IPS-NIHi11 (cell line): ENCODE data around the gene TCN2.
"Not testable (repeated sequence)": the region's sequence is repeated elsewhere in the genome, so short reads cannot be mapped to it uniquely, and the experiment has no call there.

Experiments used
- DNase-seq: peaks from one replicate; pipeline ENCODE4 v3.0.0; 2012; ENCODE audit warnings: mixed read lengths, low spot score

The TCN2 gene

GRCh38 chr22:30648825-30649224 is 41.9 kb downstream of the TCN2 start:
- DNase-seq: no peak

DNA sequence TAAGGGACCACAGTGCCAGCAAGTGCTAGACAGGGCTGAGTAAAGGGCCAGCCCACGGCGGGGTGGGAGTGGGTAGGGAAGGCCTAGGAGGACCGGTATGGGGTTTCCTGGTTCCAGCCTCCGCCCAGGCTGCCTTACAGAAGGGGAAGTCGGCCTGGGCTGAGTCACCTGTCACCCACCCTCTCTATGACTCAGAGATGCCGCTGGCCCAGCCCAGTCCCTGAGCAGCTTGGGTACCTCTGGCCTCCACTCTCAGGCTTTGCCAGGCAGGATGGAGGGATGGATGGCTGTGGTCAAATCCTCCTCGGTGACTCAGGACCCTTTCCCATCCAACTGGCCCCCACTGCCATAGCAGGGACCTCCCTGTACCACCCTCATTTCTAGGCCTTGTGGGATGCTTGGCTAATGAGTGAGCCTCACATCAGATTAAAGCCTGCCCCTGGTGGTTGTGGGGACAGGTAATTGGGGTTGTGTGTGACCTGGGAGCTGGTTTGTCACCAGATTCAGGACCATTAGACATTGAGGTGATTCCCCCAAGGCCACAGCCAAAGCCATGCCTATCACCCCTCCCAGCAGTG is 42.5 kb downstream of the TCN2 start:
- peak; percentile 53 for DNase-seq

- no peak for DNase-seq
These were observed 43.6 kb downstream of the TCN2 start for GRCh38 chr22:30650508-30651116.

- no peak for DNase-seq
These were observed 45.9 kb downstream of the TCN2 start for GRCh38 chr22:30652852-30653251.

GRCh38 chr22:30654361-30654760 is 47.4 kb downstream of the TCN2 start:
- no peak for DNase-seq

DNA sequence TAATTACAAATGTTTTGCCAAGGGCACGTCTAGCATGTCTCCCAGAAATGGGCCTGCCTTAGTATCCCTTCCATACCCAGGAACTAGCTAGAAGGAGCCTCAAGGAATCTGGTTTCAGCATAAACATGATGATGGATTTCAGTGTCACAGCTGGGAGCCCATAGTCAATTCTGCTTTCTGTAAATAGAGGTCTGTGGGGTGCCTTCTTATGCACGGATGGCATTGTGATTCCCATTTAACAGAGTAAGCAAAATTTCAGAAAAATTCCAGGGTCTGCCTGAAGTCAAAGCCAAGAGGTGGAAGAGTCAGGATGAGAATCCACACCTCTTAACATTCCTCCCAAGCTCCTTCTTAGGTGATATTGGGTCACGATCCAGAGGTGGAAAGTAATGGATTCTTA is 48.6 kb downstream of the TCN2 start:
- peak; percentile 36 for DNase-seq

GRCh38 chr22:30662040-30662439 is 55.1 kb downstream of the TCN2 start:
- DNase-seq: no peak

DNA sequence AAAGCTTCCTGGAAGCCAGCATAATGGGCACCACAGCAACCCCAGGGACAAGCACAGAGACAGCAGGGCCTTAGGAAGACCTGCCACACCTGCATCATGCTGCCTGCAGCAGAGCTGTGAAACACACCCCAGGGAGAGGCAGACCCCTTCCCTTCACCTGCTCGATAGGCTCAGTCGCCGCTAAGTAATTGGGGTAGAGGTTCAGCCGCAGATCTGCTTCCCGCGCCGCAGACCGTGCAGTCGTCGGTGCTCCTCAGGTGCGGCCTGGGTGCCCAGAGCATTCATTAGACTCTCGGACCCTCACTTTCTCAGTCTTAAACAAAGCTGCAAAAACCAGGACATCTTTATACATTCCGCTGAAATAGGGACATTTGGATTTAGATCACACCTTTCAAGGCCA is 57.8 kb downstream of the TCN2 start:
- DNase-seq: no peak

GRCh38 chr22:30665266-30665665 is 58.3 kb downstream of the TCN2 start:
- no peak for DNase-seq

DNA sequence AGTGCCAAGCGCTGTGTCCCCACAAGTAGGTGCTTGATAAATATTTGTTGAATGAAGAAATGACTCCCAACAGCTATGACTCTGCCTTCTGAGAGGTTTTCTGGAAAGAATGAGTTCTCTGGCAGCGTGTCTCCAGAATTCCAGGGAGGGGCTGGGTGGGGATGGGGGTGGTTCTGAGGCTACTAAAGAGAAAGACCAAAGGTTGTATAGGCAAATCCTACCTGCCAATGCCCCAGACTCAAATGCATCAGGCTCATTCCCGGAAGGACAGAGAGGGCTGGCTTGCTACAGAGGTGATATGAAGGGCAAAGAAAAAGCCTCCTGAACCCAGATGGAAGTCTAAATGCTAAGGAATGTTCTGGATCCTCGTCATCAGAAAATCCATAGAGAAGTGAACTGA is 58.8 kb downstream of the TCN2 start:
- DNase-seq: no peak

DNA sequence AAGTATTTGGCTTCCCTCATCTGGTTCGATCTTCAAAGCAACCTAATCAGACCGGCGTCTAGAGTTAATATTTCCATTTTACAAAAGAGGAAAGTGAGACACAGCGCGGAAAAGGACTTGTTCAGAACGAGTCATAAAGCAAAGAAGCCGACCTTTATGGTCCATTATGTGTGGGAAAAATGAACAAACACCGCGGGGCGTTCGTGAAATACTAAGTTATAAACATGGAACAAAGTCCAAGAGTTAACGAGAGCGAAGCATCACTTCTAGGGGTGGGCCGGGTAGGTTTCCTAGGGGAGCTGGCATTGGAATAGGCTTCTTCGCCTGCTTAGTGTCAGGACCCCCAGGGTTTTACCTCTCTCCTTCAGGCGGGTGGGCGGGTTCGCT is 60.1 kb downstream of the TCN2 start:
- DNase-seq: no peak

- DNase-seq: peak; percentile 100
These were observed 60.8 kb downstream of the TCN2 start, which contains the start of gene DUSP18 for GRCh38 chr22:30667494-30668385. TSS of gene DUSP18 (minus strand) at chr22:30667875. CDS start at chr22:30664003, 3,872 bp downstream.

DNA sequence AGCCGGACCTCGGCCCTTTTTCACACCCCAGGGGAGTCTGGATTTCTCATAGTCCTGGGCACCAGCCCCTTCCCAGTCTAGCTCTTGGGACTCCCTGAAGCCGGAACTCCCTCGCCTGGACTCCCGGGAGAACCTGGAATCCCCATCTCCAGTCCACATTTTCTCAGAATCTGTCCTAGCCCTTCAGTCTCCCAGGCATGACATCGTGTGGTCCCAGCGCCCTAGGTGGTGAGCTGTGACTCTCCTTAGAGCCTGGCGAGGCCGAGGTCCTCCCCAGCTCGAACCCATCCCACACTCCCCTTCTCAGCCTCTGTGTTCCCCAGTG is 61.4 kb downstream of the TCN2 start:
- peak; percentile 46 for DNase-seq

DNA sequence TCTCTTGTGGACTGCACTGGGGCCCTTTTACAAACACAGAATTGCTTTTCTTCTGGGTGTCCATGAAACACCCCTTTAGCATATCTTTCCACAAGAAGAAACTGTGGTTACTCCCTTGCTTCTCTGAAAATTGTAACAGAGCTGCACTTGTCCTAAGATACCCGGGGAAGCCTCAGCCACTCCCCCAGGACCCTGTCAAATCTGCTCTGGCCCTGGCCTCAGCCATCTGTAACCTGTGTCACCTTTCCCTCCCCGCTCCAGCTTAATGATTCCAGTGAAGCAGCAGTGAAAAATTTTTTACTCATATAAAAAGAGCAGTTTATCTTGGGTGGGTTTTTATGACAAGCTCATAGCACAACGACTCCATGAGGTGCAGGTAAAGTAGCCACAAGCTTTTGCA is 64.1 kb downstream of the TCN2 start:
- no peak for DNase-seq

GRCh38 chr22:30673136-30673535 is 66.2 kb downstream of the TCN2 start:
- DNase-seq: no peak

GRCh38 chr22:30674482-30674881 is 67.5 kb downstream of the TCN2 start:
- no peak for DNase-seq

- DNase-seq: no peak
These were observed 68.5 kb downstream of the TCN2 start for GRCh38 chr22:30675436-30675835.

GRCh38 chr22:30676565-30676964 is 69.6 kb downstream of the TCN2 start:
- not testable (repeated sequence) for DNase-seq
